ENCODE data around the gene TMEM179.

Gene TMEM179

GRCh38 chr14:104554088-104554607 is 50.4 kb downstream of the TMEM179 start:
- no peak for DNase-seq

DNA sequence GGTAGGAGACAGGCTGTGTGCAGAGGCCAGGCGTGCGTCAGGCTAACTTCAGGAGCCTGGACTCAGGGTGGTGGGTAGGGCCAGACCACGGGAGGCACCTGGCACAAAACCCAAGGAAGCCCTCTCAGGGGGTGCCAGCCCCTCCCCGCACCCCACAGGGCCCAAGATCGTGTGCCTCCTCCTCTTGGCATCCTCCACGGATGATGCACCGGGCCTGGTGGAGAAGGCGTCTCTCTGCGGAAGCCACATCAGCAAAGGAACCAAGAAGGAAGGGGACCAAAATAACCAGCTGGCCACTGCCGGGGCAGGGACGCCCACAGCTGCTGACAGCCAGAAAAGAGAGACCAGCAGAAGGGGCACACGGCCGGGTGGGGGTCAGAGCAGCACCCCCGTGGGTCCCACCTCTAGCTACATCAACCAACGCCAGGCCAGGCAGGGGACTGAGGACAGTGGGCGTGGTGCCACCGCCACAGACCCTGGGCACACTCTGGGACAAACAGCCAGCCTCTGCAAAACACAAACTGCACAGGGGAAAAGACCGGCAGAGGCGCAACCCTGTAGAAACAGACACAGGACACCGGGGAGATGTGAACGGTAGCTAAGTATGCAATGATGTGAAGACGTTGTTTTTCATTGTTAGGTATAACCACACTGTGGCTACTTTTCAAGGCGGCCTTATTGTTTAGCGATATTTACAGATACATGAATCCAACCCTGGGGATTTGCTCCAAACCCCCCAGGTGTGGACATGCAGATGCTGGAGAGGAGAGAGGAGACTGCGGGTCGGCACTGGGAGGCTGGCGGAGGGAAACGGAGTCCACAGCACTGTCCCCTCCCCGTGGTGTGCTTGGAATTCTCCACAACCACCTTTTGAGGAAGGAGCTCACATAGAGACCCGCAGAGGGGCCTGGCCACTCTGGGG is 51.1 kb downstream of the TMEM179 start:
- DNase-seq = no peak

GRCh38 chr14:104552738-104553125 is 51.8 kb downstream of the TMEM179 start:
- DNase-seq = no peak

DNA sequence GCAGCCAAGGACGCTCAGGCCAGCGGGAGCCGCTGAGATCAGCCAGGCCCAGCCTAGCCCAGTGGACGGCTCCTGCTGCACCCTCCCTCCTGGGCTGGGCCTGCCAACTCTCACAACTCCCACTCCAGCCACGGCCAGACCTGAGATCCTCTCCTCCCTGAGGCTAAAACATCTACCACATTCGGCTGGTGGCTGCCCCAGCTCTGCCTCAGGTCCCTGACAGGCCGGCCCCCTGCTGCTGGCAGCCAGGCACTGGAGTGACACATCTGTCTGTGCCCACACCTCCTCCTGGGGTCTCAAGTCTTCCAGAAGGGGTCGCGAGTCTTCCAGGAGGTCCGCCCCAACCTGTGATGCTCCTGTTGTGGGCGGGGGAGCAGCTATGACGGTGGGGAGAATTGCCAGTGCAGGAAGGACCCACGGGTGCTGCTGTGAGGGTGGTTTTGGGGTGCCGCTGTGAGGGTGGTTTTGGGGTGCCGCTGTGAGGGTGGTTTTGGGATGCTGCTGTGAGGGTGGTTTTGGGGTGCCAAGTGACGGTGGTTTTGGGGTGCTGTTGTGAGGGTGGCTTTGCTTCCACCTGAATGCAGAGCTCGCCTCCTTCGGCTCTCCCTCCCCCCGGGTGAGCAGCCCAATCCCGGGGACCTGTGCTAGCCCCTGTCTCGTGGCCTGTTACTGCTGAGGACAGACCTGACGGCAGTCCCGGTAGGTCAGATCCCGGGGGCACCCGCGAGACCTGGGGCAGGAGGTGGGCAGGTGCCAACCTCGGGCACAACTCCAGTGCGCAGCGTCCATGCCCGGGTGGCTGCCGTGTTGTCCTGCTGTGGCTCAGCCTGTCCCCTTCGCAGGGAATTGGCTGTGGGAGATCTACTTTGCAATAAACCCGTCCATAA is 52.5 kb downstream of the TMEM179 start:
- DNase-seq = no peak

- DNase-seq = no peak
Measured at GRCh38 chr14:104550861-104551728, 53.5 kb downstream of the TMEM179 start.

DNA sequence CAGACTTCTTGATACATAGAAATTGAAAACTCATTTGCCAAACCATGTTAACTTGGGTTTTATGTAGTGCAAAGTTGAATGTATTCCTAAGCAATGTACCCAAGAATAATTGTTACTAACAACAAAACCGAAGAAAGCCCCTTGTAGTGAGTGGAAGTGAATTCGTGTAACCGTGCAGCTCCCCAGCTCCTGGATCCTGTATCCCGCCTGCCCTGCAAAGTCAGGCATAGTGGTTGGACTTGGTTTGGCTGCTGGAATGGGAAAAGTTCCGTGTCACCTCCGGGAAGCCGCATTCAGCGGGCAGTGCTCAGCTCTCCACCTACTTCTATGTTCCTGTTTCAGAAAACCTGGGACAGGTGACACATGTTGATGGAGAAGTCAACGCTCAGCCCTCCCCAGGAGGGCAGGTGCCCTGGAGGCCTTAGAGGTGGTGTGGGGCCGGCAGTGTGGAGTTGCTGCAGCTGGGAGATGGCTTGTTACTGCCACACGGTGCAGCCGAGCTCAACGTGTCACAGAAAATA is 54.2 kb downstream of the TMEM179 start:
- DNase-seq = peak; percentile 27

- DNase-seq = no peak
Measured at GRCh38 chr14:104549536-104550339, 54.8 kb downstream of the TMEM179 start.

DNA sequence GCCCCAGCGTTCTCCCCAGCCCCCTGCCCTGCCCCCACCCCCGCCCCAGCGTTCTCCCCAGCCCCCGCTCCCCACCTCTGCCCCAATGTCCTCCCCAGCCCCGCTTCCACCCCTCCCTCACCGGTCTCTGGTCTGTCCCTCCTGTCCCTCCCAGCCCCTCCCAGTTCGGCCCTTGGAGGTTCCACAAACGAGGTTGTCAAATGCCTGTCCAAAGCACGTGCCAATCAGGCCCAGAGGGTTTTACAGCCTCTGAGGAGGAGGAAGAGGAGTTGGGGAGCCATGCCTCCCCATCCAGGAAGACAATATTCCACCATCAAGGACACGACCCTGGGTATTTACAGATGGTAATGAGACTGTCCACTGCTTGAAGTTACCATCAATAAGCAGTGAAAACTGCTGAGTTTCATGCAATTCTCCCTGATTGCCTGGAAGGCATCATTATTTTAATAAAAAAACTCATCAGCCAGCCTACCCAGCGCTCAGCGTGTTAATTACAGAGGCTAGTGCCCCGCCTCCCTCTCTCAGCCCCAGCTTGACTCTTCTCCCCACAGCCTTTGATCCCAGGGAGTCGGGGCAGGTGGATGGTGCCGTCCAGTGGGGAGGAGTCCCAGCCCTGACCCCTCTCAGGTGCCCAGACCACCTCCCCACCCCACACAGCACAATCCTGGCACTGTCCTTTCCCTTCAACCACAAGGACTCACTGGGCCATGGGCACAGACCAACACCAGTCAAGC is 55.6 kb downstream of the TMEM179 start:
- DNase-seq = no peak

GRCh38 chr14:104547998-104548700 is 56.4 kb downstream of the TMEM179 start:
- no peak for DNase-seq

- DNase-seq = no peak
Measured at GRCh38 chr14:104547310-104547997, 57.1 kb downstream of the TMEM179 start.

- DNase-seq = no peak
Measured at GRCh38 chr14:104546591-104547309, 57.8 kb downstream of the TMEM179 start.

DNA sequence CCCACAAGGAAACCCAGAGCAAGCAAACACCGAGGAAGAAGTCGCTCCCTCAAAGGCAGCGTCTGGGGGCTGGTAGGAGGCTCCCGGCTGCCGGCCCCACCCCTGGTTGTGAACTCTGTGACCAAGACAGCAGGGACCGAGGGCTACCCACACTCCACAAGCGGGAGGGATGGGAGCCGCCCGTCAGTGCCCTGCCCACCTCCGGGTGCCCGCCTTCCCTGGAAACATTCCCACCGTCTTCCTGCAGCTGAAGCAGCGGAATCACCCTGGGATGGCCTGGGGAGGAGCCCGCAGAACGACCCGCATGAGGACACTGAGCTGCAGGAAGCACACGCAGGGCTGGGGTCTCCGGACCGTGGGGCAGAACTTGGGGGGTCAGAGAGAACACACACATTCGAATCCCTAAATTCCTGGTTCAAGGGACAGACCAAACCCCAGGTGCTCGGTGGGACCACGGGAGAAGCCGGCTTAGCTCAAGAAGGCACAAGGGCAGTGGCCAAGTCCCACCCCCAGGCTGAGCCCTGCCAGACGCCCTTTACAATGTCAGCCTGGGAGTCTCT is 58.5 kb downstream of the TMEM179 start:
- DNase-seq = no peak

DNA sequence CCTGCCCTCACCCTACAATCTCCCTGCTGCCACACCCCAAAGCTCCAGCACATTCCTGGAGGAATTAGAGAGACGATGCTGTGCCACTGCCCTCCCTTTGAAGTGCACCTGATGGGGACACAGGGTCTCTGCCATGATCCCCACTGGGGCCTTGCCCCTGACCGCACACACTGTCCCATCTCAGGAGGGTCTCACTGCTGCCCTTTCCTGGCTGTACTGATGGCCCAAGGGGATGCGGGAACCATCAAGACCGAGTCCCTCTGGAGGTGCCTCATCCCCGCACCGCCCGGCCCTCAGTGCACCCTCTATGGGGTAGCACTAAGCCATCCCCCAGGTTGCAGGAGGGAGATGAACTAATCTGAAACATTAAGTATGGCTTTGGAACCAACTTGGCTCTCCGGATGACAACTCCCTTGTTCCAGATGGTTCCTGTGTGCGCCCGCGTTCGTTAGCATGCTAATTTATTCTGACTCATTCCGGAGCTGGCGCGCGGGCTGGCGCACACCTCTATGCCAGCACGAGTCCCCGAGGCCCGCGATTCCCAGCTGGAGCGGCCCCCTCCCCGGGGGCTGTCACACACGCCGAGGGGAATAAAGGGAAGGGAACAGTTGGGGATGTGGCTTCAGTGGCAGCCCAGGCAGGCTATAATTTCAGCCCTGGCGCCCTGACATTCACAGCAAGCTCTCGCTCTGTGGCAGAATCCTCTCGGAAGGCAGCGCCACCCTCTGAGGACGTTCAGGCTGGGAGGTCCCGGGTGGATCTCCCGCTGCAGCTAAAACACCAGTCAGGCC is 59.2 kb downstream of the TMEM179 start:
- DNase-seq = no peak

DNA sequence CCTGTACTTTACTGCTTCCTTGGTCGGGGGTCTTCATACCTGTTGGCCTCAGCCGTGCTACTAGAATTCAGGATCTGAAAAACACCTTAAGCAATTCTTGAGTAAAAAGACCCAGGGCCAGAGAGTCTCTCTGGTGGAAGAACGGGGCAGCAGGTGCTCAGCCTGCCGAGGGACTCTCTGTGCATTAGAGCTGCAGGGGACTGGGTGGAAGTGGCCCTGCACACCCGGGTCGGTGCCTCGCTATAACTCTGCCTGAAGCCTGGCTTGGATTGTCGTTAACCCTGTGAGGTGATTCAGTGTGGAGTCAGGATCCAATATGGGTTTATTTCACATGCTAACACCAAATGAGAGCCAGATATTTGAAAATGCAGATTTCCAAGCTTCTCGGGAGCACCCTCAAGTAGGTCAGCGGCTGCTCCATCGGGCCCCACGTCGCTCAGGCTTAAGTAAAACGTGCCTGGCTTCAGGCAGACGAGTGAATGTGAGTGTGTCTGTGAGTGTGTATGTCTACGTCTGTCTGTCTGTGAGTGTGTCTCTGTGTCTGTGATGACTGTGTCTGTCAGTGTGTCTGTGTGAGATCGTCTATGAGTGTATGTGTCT is 60.1 kb downstream of the TMEM179 start:
- no peak for DNase-seq

DNA sequence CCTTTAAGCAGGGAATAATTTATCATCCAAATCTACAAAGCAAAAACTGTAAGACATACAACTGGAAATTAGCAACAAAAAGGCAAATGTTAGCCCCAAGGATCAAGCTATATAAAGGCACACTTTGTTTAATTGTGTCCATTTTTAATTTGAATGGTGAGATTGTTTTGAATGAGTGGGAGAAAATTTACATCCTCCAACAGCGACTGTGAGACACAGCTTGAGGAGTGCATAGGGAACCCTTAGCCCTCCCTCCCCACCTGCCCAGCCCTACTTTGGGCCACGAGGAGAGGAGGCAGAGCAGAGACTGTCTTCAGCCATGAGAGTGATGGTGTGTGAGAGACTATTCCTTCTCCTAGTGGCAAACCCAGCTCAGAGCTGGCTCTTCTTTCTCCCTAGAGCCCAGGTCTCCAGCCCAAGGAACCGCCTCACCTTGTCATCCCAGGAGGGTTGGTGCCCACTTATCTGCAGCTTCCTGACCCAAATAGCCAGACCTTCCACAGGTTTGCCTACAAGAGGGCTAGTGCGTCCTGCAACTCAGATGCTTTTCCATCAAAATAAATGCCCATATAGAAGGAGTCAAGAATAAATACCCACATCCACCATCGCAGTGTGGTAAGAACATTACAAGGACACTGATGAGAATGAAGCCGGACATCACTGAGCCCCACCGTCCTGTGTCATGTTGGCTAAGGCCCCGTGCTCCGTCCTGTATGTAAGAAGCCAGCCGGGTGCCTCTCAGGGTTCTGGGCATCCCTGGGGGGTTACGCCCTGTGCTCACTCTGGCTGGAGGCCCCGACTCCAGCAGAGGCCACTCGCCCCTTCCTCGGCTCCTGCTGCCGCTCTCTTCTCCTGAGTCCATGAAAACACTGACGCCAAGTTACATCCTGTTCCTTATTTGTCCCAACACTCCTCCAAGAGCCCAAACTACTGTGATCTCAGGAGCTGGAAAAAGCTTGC is 61.4 kb downstream of the TMEM179 start:
- DNase-seq = no peak

Measured in NCI-H510A treated with DMSO at 0.1 percent for 48 hours (cell line).